Endodermal cell (in vitro differentiated cells): ENCODE measurements around the gene FHAD1. TPM values are rescaled to one million over a fixed set of nuclear protein-coding genes. Genes with fewer than 3 reads are reported as not detected.
"Not testable (repeated sequence)": the region's sequence is repeated elsewhere in the genome, so short reads cannot be mapped to it uniquely, and the experiment has no call there.

ENCODE experiments used
- DNase-seq: peaks from one replicate; pipeline ENCODE4 v3.0.0-alpha.2; 2017
- H3K27ac ChIP-seq: 2 replicates; pipeline ENCODE4 v1.5.1; 2013; ENCODE audit warnings: mild to moderate bottlenecking, low read depth, low read length, moderate library complexity
- H3K27me3 ChIP-seq: 2 replicates; pipeline ENCODE4 v1.6.1; 2013; ENCODE audit warnings: mild to moderate bottlenecking, low read length, moderate library complexity; ENCODE audit not compliant: insufficient read depth, control insufficient read depth, poor library complexity, severe bottlenecking
- H3K36me3 ChIP-seq: 2 replicates; pipeline ENCODE4 v1.7.0; 2013; ENCODE audit warnings: mild to moderate bottlenecking, low read length, moderate library complexity; ENCODE audit not compliant: control insufficient read depth, insufficient read depth
- H3K4me1 ChIP-seq: one replicate; pipeline ENCODE4 v1.7.0; 2013; ENCODE audit warnings: low read length; ENCODE audit not compliant: control insufficient read depth, insufficient read depth
- H3K4me3 ChIP-seq: 2 replicates; pipeline ENCODE4 v1.5.1; 2013; ENCODE audit warnings: mild to moderate bottlenecking, low read length, moderate library complexity
- H3K9ac ChIP-seq: 2 replicates; pipeline ENCODE4 v1.6.1; 2013; ENCODE audit warnings: mild to moderate bottlenecking, low read length, moderate library complexity; ENCODE audit not compliant: poor library complexity, severe bottlenecking; ENCODE audit errors: extremely low read depth
- H3K9me3 ChIP-seq: 2 replicates; pipeline ENCODE4 v1.6.1; 2013; ENCODE audit warnings: mild to moderate bottlenecking, low read length, moderate library complexity; ENCODE audit not compliant: control insufficient read depth
- H3K27ac Mint-ChIP-seq: 2 replicates; pipeline ENCODE4 v1.8.0; 2020; ENCODE audit warnings: mixed read lengths
- H3K27me3 Mint-ChIP-seq: 2 replicates; pipeline ENCODE4 v1.8.0; 2021; ENCODE audit warnings: mild to moderate bottlenecking, mixed read lengths; ENCODE audit not compliant: insufficient read depth
- H3K36me3 Mint-ChIP-seq: 2 replicates; pipeline ENCODE4 v1.8.0; 2020; ENCODE audit warnings: low read depth, mixed read lengths
- H3K4me1 Mint-ChIP-seq: 2 replicates; pipeline ENCODE4 v1.8.0; 2020; ENCODE audit warnings: mixed read lengths
- H3K4me3 Mint-ChIP-seq: 2 replicates; pipeline ENCODE4 v1.8.0; 2020; ENCODE audit warnings: mild to moderate bottlenecking, moderate library complexity, mixed read lengths
- H3K9me3 Mint-ChIP-seq: 2 replicates; pipeline ENCODE4 v1.8.0; 2020; ENCODE audit warnings: mild to moderate bottlenecking, mixed read lengths
- CTCF ChIP-seq: fragments of 200-600 bp; sonication (generic); conservative IDR thresholded peaks from 2 replicates; pipeline ENCODE4 v1.5.0; 2021; ENCODE audit warnings: antibody characterized with exemption, mild to moderate bottlenecking
- WGBS, 2 experiments: methylation state at CpG; one replicate each; pipeline versions ENCODE4 v1.1.5 to v1.1.7; 2013; ENCODE audit warnings: missing lambda C conversion rate in 2 of 2, mixed read lengths in 1 of 2; ENCODE audit not compliant: insufficient coverage in 1 of 2, insufficient read length in 1 of 2; 5-methylcytosine and 5-hydroxymethylcytosine counted together
- total RNA-seq, 2 donors: library from RNA; stranded (reverse); fragmentation: NEBNext Ultra II Directional in 1 of 2; extraction: Animal tissue kit (Norgen Biotek cat#: 25700) in 1 of 2; gene quantifications; 2 replicates in 1 of 2; 3 replicates in 1 of 2; pipeline ENCODE4 v1.2.1, GENCODE V29; 2021

Gene FHAD1
- total RNA-seq, 2 donors from 2014 or later: 2.9 to 3.6 TPM

- H3K27ac Mint-ChIP-seq: no peak overlapping the region
- DNase-seq: no peak
- H3K9me3 Mint-ChIP-seq: peaks cover 9% of the 10 kb centered on the region
- H3K4me1 ChIP-seq: no peaks in the 10 kb centered on the region
- H3K4me1 Mint-ChIP-seq: no peaks in the 10 kb centered on the region
- no peak overlapping the region for H3K4me3 Mint-ChIP-seq
- H3K9me3 ChIP-seq: no peaks in the 10 kb centered on the region
- H3K36me3 ChIP-seq: no peaks in the 10 kb centered on the region
- H3K9ac ChIP-seq: no peak overlapping the region
- H3K36me3 Mint-ChIP-seq: peaks cover 2% of the 10 kb centered on the region
- no peaks in the 10 kb centered on the region for H3K27me3 ChIP-seq
- no peak for TF ChIP-seq CTCF
- no peak overlapping the region for H3K4me3 ChIP-seq
- no peak overlapping the region for H3K27ac ChIP-seq
- peaks cover 3% of the 10 kb centered on the region for H3K27me3 Mint-ChIP-seq
- 88 to 100% methylated on average over 3 to 5 of the region's 5 CpGs for WGBS, 2 experiments
Measured at GRCh38 chr1:15295696-15296095, 48.7 kb downstream of the FHAD1 start.

GRCh38 chr1:15296585-15297321 is 49.7 kb downstream of the FHAD1 start:
- no peaks in the 10 kb centered on the region for H3K4me1 Mint-ChIP-seq
- Histone ChIP-seq H3K4me3 (no peak overlapping the region), H3K9ac (no peak overlapping the region), H3K27me3 (no peaks in the 10 kb centered on the region), H3K27ac (no peak overlapping the region), H3K9me3 (no peaks in the 10 kb centered on the region), H3K36me3 (no peaks in the 10 kb centered on the region), H3K4me1 (no peaks in the 10 kb centered on the region)
- DNase-seq: no peak
- WGBS, 2 experiments: 83 to 85% methylated on average over 5 to 9 of the region's 9 CpGs
- no peak for TF ChIP-seq CTCF
- peaks cover 2% of the 10 kb centered on the region for H3K36me3 Mint-ChIP-seq
- no peak overlapping the region for H3K27ac Mint-ChIP-seq
- peaks cover 3% of the 10 kb centered on the region for H3K27me3 Mint-ChIP-seq
- H3K9me3 Mint-ChIP-seq: peaks cover 9% of the 10 kb centered on the region
- no peak overlapping the region for H3K4me3 Mint-ChIP-seq

- not testable (repeated sequence) for H3K36me3 Mint-ChIP-seq, H3K36me3 ChIP-seq, H3K27ac ChIP-seq, H3K4me3 Mint-ChIP-seq, H3K27me3 Mint-ChIP-seq, H3K4me1 ChIP-seq, H3K27ac Mint-ChIP-seq, H3K9ac ChIP-seq, H3K9me3 ChIP-seq, DNase-seq, H3K9me3 Mint-ChIP-seq, H3K4me3 ChIP-seq, H3K27me3 ChIP-seq, H3K4me1 Mint-ChIP-seq
- 85 to 96% methylated on average over 2 to 4 of the region's 4 CpGs for WGBS, 2 experiments
Measured at GRCh38 chr1:15297975-15298374, 51.0 kb downstream of the FHAD1 start.
